Sigmoid colon (tissue), 7 donors: Measurements from ENCODE around the gene NOS1AP. TPM values are rescaled to one million over a fixed set of nuclear protein-coding genes. Genes with fewer than 3 reads are reported as not detected.

ENCODE experiments used
- DNase-seq: peaks from one replicate; pipeline ENCODE4 v3.0.0-alpha.2; 2019
- H3K27ac ChIP-seq, 4 donors: fragments of 200-600 bp; sonication (generic); one replicate each; pipeline ENCODE4 v1.5.1; 2016 to 2019; ENCODE audit warnings: mild to moderate bottlenecking in 1 of 4
- H3K27me3 ChIP-seq, 3 donors: fragments of 200-600 bp; sonication (generic); one replicate each; pipeline ENCODE4 v1.5.1; 2019; ENCODE audit warnings: mild to moderate bottlenecking in 1 of 3
- H3K36me3 ChIP-seq, 4 donors: fragments of 200-600 bp; sonication (generic); one replicate each; pipeline ENCODE4 v1.5.1; 2016 to 2019
- H3K4me1 ChIP-seq, 4 donors: fragments of 200-600 bp; sonication (generic); one replicate each; pipeline ENCODE4 v1.5.1; 2017 to 2019
- H3K4me3 ChIP-seq, 4 donors: fragments of 200-600 bp; sonication (generic); one replicate each; pipeline ENCODE4 v1.5.1; 2017 to 2019; ENCODE audit warnings: mild to moderate bottlenecking in 2 of 4, moderate library complexity in 1 of 4
- H3K9me3 ChIP-seq, 4 donors: fragments of 200-600 bp in 3 of 4; sonication (generic) in 3 of 4; one replicate each; pipeline versions ENCODE4 v1.5.1 to v1.6.1; 2013 to 2019
- CTCF ChIP-seq, 4 experiments: fragments of 450-650 bp in 3 of 4; fragments of 200-600 bp in 1 of 4; IDR thresholded peaks; one replicate each; pipeline ENCODE4 v1.5.1; 2016 to 2019; ENCODE audit warnings: antibody characterized with exemption in 4 of 4, mild to moderate bottlenecking in 3 of 4, moderate library complexity in 2 of 4
- EP300 ChIP-seq, 4 donors: sonication (generic); formaldehyde crosslinking; IDR thresholded peaks; one replicate each; pipeline ENCODE4 v1.6.1; 2017; ENCODE audit warnings: antibody characterized with exemption in 4 of 4
- POLR2A ChIP-seq, 2 donors: fragments of 450-650 bp; IDR thresholded peaks; one replicate each; pipeline ENCODE4 v1.6.1; 2016; ENCODE audit warnings: antibody characterized with exemption in 2 of 2, mild to moderate bottlenecking in 2 of 2, moderate library complexity in 2 of 2
- POLR2AphosphoS5 ChIP-seq, 4 donors: sonication (generic); formaldehyde crosslinking; IDR thresholded peaks; one replicate each; pipeline ENCODE4 v1.6.1; 2017; ENCODE audit warnings: antibody characterized with exemption in 4 of 4
- WGBS, 2 donors: extraction: QIAGEN DNeasy Blood & Tissue Kit; methylation state at CpG; one replicate each; pipeline ENCODE4 v1.1.7; 2013; 5-methylcytosine and 5-hydroxymethylcytosine counted together
- intact Hi-C: fragments of 100-400 bp; cut with DNase I; formaldehyde crosslinking; loops from one replicate; pipeline ENCODE4 v1.15.1; 2023
- polyA plus RNA-seq, 3 donors: library from polyadenylated mRNA; stranded (reverse); fragments of 200-250 nt; gene quantifications; one replicate each; pipeline ENCODE4 v1.2.3, GENCODE V29; 2013
- total RNA-seq, 4 donors: library from RNA; depleted of rRNA; stranded (reverse); fragments of >200 nt; gene quantifications; one replicate each; pipeline ENCODE4 v1.1.0, GENCODE V29; 2016
- donor health status: healthy with polysubstance abuse.
- donor health status: Bipolar disorder and iron deficiency.
- donor health status: healthy.

NOS1AP gene
- total and polyA plus RNA-seq, 7 donors = 1.2 to 11.9 (median 4.6) TPM

DNA sequence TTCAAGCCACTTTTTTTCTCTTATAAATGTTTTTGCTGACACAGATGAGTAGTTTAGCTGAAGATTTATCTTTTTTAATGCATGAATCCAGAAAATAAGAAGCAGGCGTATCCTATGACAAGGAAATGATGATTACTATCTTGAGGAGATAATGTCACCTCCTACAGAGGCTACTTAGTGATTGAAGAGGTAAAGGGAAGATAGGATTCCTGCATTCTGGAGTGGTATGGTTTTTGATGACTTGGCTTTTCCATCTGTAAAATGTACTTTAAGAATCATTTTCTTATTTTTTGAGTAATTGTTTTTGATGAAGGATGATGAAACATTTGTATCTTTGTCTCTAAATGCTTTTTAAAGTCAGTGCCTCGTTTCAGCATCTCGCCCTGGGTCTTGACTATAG is 184.3 kb downstream of the NOS1AP start:
- no peak overlapping the region for H3K4me3 ChIP-seq
- H3K9me3 ChIP-seq = no peaks in the 10 kb centered on the region
- TF ChIP-seq POLR2AphosphoS5 (IDR thresholded peaks at IDR 0.05) = no peak
- TF ChIP-seq EP300 (IDR thresholded peaks at IDR 0.05) = no peak
- no peak for TF ChIP-seq POLR2A (IDR thresholded peaks at IDR 0.05)
- no peak for TF ChIP-seq CTCF (IDR thresholded peaks at IDR 0.05)
- H3K36me3 ChIP-seq = no peaks in the 10 kb centered on the region
- intact Hi-C loops = no loop called here
- no peak for DNase-seq
- H3K27ac ChIP-seq = no peak overlapping the region
- H3K27me3 ChIP-seq = no peaks in the 10 kb centered on the region
- WGBS, 2 donors = 90 to 94% methylated on average over 3 of the region's 3 CpGs
- H3K4me1 ChIP-seq = peaks cover 0 to 16% (median 8%) of the 10 kb centered on the region in 4 donors

DNA sequence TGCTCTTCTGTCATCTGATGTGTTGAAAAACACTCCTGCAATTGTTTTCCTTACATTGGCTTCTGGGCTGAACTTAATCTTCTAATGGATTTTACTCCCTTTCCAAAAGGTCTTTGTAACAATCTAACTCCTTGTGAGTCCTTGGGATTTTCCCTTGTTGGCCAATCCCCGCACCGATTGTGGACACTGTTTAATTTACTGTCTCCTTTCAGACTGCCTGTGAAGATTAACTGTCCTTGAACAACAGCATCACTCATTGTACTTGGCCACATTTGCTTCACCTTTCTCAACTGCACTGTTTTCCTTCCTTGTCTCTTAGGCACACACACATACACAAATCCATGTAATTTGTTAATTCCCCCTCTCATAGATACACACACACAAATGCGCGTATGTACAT is 186.8 kb downstream of the NOS1AP start:
- no peaks in the 10 kb centered on the region for H3K9me3 ChIP-seq
- H3K4me3 ChIP-seq = no peak overlapping the region
- no peaks in the 10 kb centered on the region for H3K27me3 ChIP-seq
- no peaks in the 10 kb centered on the region for H3K36me3 ChIP-seq
- intact Hi-C loops = no loop called here
- H3K27ac ChIP-seq = no peak overlapping the region
- DNase-seq = no peak
- H3K4me1 ChIP-seq = peaks cover 0 to 16% (median 8%) of the 10 kb centered on the region in 4 donors
- TF ChIP-seq POLR2AphosphoS5 (IDR thresholded peaks at IDR 0.05) (no peak), POLR2A (IDR thresholded peaks at IDR 0.05) (no peak), CTCF (IDR thresholded peaks at IDR 0.05) (no peak), EP300 (IDR thresholded peaks at IDR 0.05) (no peak)
- WGBS, 2 donors = 86% methylated on average over 4 of the region's 4 CpGs

DNA sequence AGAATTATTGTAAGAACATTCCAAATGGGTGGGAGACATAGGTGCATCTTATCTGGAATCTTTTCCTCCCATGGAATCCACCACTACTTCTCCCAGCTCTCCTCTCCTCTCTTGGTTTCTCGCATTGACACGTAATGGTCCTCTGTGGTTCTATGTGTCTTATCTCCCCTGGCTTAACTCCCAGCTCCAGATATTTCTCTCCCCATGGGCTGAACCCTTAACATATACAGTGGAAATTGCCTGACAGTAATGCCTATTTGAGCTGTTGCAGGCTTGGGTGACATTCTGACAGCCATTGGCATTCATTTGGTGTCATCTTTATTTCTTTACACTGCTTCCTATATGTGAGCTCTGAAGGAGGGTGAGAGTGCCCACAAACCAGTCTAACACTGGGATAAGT is 188.9 kb downstream of the NOS1AP start:
- peaks cover 0 to 16% (median 8%) of the 10 kb centered on the region in 4 donors for H3K4me1 ChIP-seq
- H3K36me3 ChIP-seq = no peaks in the 10 kb centered on the region
- intact Hi-C loops = no loop called here
- H3K4me3 ChIP-seq = no peak overlapping the region
- 92 to 98% methylated on average over 2 of the region's 2 CpGs for WGBS, 2 donors
- no peaks in the 10 kb centered on the region for H3K9me3 ChIP-seq
- H3K27ac ChIP-seq = no peak overlapping the region
- H3K27me3 ChIP-seq = no peaks in the 10 kb centered on the region
- DNase-seq = no peak
- TF ChIP-seq POLR2AphosphoS5 (IDR thresholded peaks at IDR 0.05) (no peak), EP300 (IDR thresholded peaks at IDR 0.05) (no peak), CTCF (IDR thresholded peaks at IDR 0.05) (no peak)

DNA sequence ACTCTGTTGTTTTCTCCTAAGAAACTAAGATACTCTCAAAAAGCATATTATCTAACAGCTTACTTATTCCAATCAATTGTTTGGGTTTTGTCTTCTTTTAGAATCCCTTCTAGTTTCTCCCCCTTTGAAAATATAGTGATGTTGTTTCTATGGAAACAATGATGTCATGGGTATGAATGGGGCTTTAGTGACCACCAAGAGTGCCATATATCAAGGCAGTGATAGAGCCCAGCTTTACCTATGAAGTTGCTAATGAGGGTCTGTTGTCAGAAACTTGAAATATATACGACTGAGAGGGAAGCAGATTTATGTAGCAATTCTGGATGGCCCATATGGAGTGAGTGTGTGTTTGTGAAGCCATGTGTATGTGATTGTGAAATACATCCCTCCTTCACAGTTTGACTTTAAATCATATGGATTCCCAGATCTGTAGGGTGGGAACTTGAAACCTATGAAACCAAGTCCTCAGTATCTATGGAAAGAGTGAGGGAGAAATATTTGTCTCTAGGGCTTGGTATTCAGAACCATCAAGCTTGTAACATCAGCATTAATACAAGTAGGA is 190.5 kb downstream of the NOS1AP start:
- 77 to 79% methylated on average over 1 of the region's 1 CpG for WGBS, 2 donors
- H3K9me3 ChIP-seq = no peaks in the 10 kb centered on the region
- peaks cover 0 to 16% (median 8%) of the 10 kb centered on the region in 4 donors for H3K4me1 ChIP-seq

More for the DNA sequence above, 190.5 kb downstream of the NOS1AP start:
- intact Hi-C loops = no loop called here
- Histone ChIP-seq H3K27ac (no peak overlapping the region), H3K4me3 (no peak overlapping the region), H3K27me3 (no peaks in the 10 kb centered on the region), H3K36me3 (no peaks in the 10 kb centered on the region)
- DNase-seq = no peak
- no peak for TF ChIP-seq POLR2A (IDR thresholded peaks at IDR 0.05)
- TF ChIP-seq POLR2AphosphoS5 (IDR thresholded peaks at IDR 0.05) = no peak
- no peak for TF ChIP-seq EP300 (IDR thresholded peaks at IDR 0.05)
- TF ChIP-seq CTCF (IDR thresholded peaks at IDR 0.05) = no peak
